ENCODE data around the gene SAMD13. TPM values are rescaled to one million over a fixed set of nuclear protein-coding genes. Genes with fewer than 3 reads are reported as not detected.

The SAMD13 gene
- total RNA-seq, 1 experiment from 2014 or later = 0.61 TPM

DNA sequence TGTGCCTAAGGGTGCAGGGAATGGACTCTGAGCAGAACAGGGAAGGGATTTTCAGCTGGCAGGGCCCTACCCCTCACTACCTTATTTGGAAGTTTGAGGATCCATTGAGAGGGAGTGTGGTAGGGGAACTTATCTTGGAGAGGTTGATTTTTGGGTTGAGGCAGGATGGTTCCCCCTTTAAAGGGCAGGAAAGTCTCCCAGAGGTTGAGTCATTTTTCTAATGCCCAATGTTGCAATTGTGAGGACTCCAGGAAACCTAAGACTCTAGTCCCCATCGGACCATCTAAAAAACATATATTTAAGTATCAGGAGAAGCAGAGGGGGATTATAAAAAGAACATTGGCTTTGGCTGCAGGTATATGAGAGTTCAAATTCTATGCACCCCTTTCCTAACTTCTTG is 47.3 kb downstream of the SAMD13 start:
- Histone ChIP-seq H3K23me2 (ENCODE audit: insufficient read length, low read depth, low read length, poor library complexity, severe bottlenecking) (no peaks in the 10 kb centered on the region), H3K27me3 (ENCODE audit: insufficient read depth, low read length) (no peaks in the 10 kb centered on the region), H3K14ac (ENCODE audit: insufficient read depth, low read length) (no peak overlapping the region), H3K56ac (ENCODE audit: insufficient read length, low read depth, low read length) (no peak overlapping the region), H3K79me2 (ENCODE audit: insufficient read depth, low read length) (no peaks in the 10 kb centered on the region), H3K18ac (ENCODE audit: insufficient read length, low read depth, low read length) (no peak overlapping the region), H4K5ac (ENCODE audit: insufficient read length, low read depth, low read length) (no peak overlapping the region), H3K4me2 (ENCODE audit: insufficient read depth, insufficient read length, low read length) (no peak overlapping the region), H2BK5ac (ENCODE audit: insufficient read length, low read length) (no peak overlapping the region), H3K79me1 (ENCODE audit: insufficient read depth, low read depth, low read length, poor library complexity, severe bottlenecking) (no peaks in the 10 kb centered on the region), H2BK12ac (ENCODE audit: insufficient read length, low read depth, low read length) (no peak overlapping the region), H2BK15ac (ENCODE audit: low read depth, low read length) (no peak overlapping the region), H3T11ph (ENCODE audit: low read length) (no peak overlapping the region), H4K91ac (ENCODE audit: insufficient read length, low read depth, low read length) (no peak overlapping the region), H2AFZ (ENCODE audit: low read length) (no peak overlapping the region), H3K4ac (ENCODE audit: low read depth, low read length) (no peak overlapping the region), H3K27ac (ENCODE audit: insufficient read length, low read depth, low read length) (no peak overlapping the region), H2AK5ac (ENCODE audit: insufficient read length, low read length) (no peak overlapping the region), H2BK20ac (ENCODE audit: low read depth, low read length, poor library complexity, severe bottlenecking) (no peak overlapping the region), H2BK120ac (ENCODE audit: low read depth, low read length, poor library complexity, severe bottlenecking) (no peak overlapping the region), H4K8ac (replicated peaks; ENCODE audit: insufficient read length, low read depth, low read length) (no peak overlapping the region), H3K4me1 (ENCODE audit: insufficient read depth, low read length) (no peaks in the 10 kb centered on the region), H3K9ac (ENCODE audit: extremely low read depth, insufficient read length, low read length) (no peak overlapping the region), H4K20me1 (ENCODE audit: control insufficient read depth, insufficient read depth, insufficient read length) (no peaks in the 10 kb centered on the region), H3K9me3 (ENCODE audit: control insufficient read depth, low read depth, low read length) (no peaks in the 10 kb centered on the region), H3K23ac (ENCODE audit: insufficient read length, low read depth, low read length) (no peak overlapping the region)
- H3K27me3 Mint-ChIP-seq (ENCODE audit: low read depth) = no peaks in the 10 kb centered on the region
- no peaks in the 10 kb centered on the region for H3K9me3 Mint-ChIP-seq
- H3K4me3 Mint-ChIP-seq = no peak overlapping the region
- H3K27ac Mint-ChIP-seq = no peak overlapping the region
- peaks cover 1 to 2% of the 10 kb centered on the region in 2 experiments; a peak in 1 of 4 replicates for H3K4me1 Mint-ChIP-seq
- no CpG with 5 or more reads among the region's 1 CpG for WGBS (ENCODE audit: extremely low coverage, insufficient read length, low lambda C conversion rate)
- TF ChIP-seq, protein P1, sequence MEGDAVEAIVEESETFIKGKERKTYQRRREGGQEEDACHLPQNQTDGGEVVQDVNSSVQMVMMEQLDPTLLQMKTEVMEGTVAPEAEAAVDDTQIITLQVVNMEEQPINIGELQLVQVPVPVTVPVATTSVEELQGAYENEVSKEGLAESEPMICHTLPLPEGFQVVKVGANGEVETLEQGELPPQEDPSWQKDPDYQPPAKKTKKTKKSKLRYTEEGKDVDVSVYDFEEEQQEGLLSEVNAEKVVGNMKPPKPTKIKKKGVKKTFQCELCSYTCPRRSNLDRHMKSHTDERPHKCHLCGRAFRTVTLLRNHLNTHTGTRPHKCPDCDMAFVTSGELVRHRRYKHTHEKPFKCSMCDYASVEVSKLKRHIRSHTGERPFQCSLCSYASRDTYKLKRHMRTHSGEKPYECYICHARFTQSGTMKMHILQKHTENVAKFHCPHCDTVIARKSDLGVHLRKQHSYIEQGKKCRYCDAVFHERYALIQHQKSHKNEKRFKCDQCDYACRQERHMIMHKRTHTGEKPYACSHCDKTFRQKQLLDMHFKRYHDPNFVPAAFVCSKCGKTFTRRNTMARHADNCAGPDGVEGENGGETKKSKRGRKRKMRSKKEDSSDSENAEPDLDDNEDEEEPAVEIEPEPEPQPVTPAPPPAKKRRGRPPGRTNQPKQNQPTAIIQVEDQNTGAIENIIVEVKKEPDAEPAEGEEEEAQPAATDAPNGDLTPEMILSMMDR (conservative IDR thresholded peaks at IDR 0.05) = no peak
- no peaks in the 10 kb centered on the region for H3K36me3 Mint-ChIP-seq (ENCODE audit: insufficient read depth in 1 of 3, low read depth in 3 of 3)
- no peak for DNase-seq
